Fibroblast of lung (primary cell): Measurements from ENCODE around the gene AKNA.
"Not testable (repeated sequence)": the region's sequence is repeated elsewhere in the genome, so short reads cannot be mapped to it uniquely, and the experiment has no call there.

Experiments
- EZH2 ChIP-seq: IDR thresholded peaks from 2 replicates; pipeline ENCODE4 v1.5.1; 2012; ENCODE audit warnings: low read length, control low read depth, mild to moderate bottlenecking; ENCODE audit errors: missing control alignments
- TF ChIP-seq, protein P1 (sequence below), 2 donors: IDR thresholded peaks in 1 of 2; conservative IDR thresholded peaks in 1 of 2; 1 replicate in 1 of 2; 2 replicates in 1 of 2; pipeline ENCODE4 v1.5.1; 2011 to 2012; ENCODE audit warnings: low read length in 2 of 2, control low read depth in 1 of 2, inconsistent platforms in 1 of 2, low read depth in 1 of 2, mild to moderate bottlenecking in 1 of 2

DNA sequence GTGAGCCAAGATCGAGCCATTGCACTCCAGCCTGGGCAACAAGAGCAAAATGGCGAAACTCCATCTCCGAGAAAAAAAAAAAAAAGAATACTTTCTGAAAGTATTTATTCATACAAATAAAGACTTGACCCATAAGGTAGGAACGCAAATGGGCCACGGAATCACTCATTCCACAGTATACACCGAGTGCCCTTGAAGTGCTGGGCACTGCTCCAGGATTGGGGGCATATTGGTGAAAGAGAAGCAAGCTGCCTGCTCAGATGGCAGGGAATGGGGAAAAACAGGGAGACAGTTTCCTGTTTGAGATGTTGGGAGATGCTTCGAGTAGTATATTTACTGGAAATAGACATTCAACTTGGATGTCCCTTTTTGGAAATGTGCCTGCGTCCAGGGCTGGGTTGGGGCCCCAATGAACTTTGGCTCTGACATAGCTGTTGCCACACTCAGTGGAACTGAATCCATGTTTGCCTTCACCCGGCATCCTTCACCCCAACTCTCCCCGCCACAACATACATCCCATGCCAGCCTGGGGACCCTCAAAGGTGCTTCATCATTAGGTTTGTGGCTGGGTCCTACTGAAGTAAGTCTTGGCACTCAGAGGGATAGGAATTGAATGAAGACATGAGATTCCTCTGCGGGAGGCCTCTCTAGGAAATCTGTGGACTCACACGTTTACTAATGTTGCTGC lies 58.7 kb downstream of the AKNA start:
- TF ChIP-seq, protein P1, sequence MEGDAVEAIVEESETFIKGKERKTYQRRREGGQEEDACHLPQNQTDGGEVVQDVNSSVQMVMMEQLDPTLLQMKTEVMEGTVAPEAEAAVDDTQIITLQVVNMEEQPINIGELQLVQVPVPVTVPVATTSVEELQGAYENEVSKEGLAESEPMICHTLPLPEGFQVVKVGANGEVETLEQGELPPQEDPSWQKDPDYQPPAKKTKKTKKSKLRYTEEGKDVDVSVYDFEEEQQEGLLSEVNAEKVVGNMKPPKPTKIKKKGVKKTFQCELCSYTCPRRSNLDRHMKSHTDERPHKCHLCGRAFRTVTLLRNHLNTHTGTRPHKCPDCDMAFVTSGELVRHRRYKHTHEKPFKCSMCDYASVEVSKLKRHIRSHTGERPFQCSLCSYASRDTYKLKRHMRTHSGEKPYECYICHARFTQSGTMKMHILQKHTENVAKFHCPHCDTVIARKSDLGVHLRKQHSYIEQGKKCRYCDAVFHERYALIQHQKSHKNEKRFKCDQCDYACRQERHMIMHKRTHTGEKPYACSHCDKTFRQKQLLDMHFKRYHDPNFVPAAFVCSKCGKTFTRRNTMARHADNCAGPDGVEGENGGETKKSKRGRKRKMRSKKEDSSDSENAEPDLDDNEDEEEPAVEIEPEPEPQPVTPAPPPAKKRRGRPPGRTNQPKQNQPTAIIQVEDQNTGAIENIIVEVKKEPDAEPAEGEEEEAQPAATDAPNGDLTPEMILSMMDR (conservative IDR thresholded peaks at IDR 0.05 in 1 of 2, IDR thresholded peaks at IDR 0.05 in 1 of 2; ENCODE audit: low read depth in 1 of 2, low read length in 2 of 2): not testable (repeated sequence)
- TF ChIP-seq EZH2: not testable (repeated sequence)
